Stimulated activated CD8-positive, alpha-beta memory T cell treated with anti-CD3 and anti-CD28 coated beads, Interleukin-7, amount 100 ng/mL, for 4 hours (primary cell): ENCODE results near the gene SMS.

Experiments used
- DNase-seq, 2 donors: peaks; one replicate each; pipeline ENCODE4 v3.0.0-alpha.2; 2020; ENCODE audit warnings: low read depth in 2 of 2

The SMS gene

GRCh38 chrX:22039541-22039940 is 99.0 kb downstream of the SMS start:
- no peak for DNase-seq

- DNase-seq = no peak
Observed at GRCh38 chrX:22040184-22040583, 99.7 kb downstream of the SMS start.

GRCh38 chrX:22041907-22042530 is 101.5 kb downstream of the SMS start:
- DNase-seq = no peak

GRCh38 chrX:22043872-22044271 is 103.4 kb downstream of the SMS start:
- DNase-seq = no peak
